Astrocyte of the spinal cord (primary cell): ENCODE results near the gene TAF1C.

Experiments used
- DNase-seq: peaks from one replicate; pipeline ENCODE4 v3.0.0; 2011; ENCODE audit warnings: low read depth, low spot score
- H3K4me3 ChIP-seq: 2 replicates; pipeline ENCODE4 v1.5.1; 2011; ENCODE audit warnings: low read depth, mild to moderate bottlenecking, low read length, moderate library complexity
- in situ Hi-C: cut with HindIII; loops from 2 replicates; pipeline ENCODE4 v1.10.0; 2017; ENCODE audit warnings: low sequenced_read_pairs
- TF ChIP-seq, protein P1 (sequence below): IDR thresholded peaks from 2 replicates; pipeline ENCODE4 v1.5.1; 2012; ENCODE audit warnings: low read depth, mild to moderate bottlenecking, low read length, inconsistent platforms

Gene TAF1C

DNA sequence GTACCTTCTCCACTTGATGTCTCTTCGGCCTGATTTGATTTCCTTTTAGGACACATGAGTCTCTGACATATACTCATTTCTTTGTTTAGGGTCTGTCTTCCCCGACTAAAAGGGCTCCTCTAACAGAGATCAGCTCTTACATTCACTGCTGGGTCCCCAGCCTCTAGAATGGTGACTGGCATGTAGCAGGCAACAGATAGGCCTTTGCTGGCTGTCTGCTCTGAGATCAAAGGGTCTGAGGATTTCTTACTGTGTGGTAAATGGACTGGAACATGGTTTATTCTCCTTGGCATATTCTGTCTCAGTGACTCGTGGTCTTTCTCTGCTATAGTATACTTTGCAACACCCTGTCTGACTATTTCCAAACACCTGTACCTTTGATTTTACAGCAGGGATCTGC, 25.1 kb downstream of the TAF1C start:
- in situ Hi-C loops = no loop called here
- TF ChIP-seq, protein P1, sequence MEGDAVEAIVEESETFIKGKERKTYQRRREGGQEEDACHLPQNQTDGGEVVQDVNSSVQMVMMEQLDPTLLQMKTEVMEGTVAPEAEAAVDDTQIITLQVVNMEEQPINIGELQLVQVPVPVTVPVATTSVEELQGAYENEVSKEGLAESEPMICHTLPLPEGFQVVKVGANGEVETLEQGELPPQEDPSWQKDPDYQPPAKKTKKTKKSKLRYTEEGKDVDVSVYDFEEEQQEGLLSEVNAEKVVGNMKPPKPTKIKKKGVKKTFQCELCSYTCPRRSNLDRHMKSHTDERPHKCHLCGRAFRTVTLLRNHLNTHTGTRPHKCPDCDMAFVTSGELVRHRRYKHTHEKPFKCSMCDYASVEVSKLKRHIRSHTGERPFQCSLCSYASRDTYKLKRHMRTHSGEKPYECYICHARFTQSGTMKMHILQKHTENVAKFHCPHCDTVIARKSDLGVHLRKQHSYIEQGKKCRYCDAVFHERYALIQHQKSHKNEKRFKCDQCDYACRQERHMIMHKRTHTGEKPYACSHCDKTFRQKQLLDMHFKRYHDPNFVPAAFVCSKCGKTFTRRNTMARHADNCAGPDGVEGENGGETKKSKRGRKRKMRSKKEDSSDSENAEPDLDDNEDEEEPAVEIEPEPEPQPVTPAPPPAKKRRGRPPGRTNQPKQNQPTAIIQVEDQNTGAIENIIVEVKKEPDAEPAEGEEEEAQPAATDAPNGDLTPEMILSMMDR = no peak
- DNase-seq = no peak
- H3K4me3 ChIP-seq = no peak overlapping the region

DNA sequence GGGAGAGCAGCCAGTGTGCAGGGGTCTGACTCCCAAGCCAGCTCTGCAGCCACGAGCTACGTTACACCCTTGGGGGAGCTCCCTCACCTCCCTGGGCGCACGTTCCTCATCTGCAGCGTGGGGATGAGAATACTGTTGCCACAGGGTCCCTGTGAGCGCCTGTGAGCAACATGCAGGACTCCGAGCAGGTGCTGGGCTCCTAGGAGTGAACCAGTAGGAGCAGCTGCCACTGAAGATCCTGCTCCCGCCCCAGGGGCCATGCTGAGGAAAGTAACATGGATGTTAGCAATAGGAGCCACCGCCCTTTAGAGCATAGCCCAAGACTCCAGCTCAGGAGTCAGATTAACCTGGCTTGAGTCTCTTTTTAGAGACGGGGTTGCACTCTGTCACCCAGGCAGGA, 25.8 kb downstream of the TAF1C start:
- DNase-seq = no peak
- no peak overlapping the region for H3K4me3 ChIP-seq
- in situ Hi-C loops = no loop called here
- TF ChIP-seq, protein P1 = no peak

DNA sequence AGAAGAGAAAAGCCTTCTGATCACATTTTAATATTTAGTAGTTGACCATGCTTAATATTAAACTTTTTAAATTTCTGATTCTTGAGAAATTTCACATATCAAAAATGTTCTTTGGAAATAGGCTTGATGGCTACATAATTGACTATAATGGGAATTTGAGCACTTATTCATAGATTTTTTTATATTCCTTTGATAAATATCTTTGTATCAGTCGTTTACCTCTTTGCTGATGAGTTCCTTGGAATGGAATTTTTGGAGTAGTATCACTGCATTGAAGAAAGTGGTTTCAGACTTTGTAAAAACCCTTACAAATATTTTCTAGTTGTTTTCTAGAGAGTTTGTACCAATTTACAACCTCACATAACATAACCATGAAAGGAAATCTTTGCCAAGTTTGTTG, 27.1 kb downstream of the TAF1C start:
- no peak overlapping the region for H3K4me3 ChIP-seq
- DNase-seq = no peak
- in situ Hi-C loops = no loop called here
- TF ChIP-seq, protein P1 = no peak

DNA sequence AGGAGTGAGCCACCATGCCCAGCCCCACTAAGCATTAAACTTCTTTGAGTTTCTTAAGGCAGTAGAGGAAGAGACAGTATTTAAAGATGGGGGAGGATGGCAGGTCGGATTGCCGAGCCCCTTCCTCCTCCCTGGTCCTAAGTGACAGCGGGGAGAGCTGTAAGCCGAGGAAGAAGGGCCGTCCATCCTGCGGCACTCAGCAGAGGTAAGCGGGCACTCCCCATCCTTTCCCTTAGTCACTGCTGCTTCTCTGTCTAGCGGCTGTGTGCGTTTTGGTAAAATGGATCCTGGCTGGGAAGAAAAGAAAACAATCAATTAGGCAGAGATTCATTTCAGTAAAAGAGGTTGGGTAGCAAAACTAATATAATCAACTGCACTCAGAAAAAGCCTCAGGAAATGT, 27.9 kb downstream of the TAF1C start:
- TF ChIP-seq, protein P1 = no peak

DNA sequence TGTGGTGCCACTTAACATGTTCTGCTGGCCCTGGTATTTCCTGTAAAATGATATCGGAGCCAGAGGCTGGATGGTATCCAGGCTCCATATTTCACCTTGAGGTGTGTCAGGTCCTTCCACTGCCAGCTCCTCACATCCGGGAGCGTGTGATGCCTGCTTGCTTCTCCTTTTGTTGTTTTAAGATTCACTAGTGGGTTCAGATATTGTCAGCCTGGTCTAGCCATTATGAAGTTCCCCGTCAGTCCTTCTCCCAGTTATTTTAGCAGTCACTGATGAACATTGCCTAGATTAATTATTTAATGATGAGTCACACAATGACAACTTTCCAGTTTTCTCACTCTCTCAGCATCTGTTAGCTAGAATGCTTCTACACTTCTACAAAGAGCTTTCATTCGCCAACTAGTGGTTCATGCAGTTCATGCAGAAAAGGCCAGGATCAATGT, 30.5 kb downstream of the TAF1C start:
- in situ Hi-C loops = no loop called here
- H3K4me3 ChIP-seq = no peak overlapping the region
- TF ChIP-seq, protein P1 = peak; percentile 4
- DNase-seq = no peak

More for the DNA sequence above, 27.9 kb downstream of the TAF1C start:
- no peak for DNase-seq
- no peak overlapping the region for H3K4me3 ChIP-seq
- in situ Hi-C loops = no loop called here

DNA sequence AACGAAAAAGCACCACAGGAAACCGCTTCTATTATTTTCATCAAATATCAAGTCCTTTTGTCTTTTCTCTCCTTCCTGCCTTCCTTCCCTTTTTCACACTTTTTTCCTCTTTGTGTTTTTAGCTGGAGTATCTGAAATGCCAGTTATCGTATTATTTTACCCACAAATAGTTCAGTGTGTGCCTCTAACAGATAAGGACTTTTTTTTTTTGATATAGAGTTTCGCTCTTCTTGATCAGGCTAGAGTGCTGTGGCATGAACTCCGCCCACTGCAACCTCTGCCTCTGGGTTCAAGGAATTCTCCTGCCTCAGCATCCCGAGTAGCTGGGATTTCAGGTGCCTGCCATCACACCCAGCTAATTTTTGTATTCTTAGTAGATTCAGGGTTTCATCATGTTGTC, 31.1 kb downstream of the TAF1C start:
- TF ChIP-seq, protein P1 = no peak
- no peak for DNase-seq
- no peak overlapping the region for H3K4me3 ChIP-seq
- in situ Hi-C loops = no loop called here

DNA sequence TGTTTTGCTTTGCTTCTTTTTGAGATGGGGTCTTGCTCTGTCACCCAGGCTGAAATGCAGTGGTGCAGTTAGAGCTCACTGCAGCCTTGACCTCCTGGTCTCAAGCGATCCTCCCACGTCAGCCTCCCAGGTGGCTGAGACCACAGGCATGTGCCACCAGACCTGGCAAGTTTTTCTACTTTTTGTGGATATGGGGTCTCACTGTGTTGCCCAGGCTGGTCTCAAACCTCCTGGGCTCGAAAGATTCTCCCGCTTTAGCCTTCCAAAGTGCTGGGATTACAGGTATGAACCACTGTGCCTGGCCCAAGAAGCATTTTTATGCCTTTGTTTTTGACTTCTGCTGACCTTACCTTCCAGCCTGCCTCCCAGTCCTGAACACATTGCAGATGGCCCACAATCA, 31.6 kb downstream of the TAF1C start:
- no peak for DNase-seq
- in situ Hi-C loops = no loop called here
- TF ChIP-seq, protein P1 = no peak
- no peak overlapping the region for H3K4me3 ChIP-seq
